ENCODE measurements around the gene TNP2. TPM values are rescaled to one million over a fixed set of nuclear protein-coding genes. Genes with fewer than 3 reads are reported as not detected.

The TNP2 gene
- total and polyA plus RNA-seq, 9 of the 15 experiments (the other 6 are each of a cell fraction or from before 2014, with no cell fraction given), result not detected

DNA sequence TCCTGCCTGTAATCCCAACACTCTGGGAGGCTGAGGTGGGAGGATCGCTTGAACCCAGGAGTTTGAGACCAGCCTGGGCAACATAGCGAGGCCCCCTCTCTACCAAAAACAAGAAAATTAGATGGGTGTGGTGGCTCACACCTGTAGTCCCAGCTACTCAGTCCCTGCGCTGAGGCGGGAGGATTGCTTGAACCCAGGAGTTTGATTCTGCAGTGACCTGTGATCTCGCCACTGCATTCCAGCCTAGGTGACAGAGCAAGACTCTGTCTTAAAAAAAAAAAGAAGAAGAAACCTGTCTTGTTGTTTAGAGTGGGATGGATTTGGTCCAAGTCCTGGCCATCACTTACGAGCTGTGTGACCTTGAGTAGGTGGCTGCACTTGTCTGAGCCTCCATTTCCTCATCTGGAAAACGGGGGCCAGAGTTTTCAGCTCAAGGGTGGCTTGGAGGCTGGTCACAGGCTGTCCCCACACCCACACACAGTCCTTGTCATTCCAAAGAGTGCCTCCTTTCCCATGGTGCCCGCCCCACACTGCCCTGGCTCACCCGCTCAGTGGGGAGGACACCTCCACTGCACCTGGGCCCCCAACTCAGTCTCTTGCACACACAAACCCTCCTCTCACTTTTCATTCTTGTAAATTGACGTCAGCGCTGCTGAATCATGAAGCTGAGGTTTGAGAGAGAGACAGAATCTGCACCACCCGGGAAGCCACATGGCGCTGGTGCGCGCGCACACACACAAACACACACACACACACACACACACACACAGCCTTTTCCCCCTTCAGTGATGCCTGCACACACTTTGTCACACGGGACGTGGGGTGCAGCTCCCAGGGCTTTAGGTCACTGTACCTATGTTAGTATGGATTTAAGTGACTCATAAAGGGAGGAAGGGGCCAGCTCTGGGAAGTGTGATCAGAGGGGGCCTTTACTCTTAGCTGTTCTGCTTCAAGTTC, 17.3 kb downstream of the TNP2 start (continued):
- TF ChIP-seq, protein P1, sequence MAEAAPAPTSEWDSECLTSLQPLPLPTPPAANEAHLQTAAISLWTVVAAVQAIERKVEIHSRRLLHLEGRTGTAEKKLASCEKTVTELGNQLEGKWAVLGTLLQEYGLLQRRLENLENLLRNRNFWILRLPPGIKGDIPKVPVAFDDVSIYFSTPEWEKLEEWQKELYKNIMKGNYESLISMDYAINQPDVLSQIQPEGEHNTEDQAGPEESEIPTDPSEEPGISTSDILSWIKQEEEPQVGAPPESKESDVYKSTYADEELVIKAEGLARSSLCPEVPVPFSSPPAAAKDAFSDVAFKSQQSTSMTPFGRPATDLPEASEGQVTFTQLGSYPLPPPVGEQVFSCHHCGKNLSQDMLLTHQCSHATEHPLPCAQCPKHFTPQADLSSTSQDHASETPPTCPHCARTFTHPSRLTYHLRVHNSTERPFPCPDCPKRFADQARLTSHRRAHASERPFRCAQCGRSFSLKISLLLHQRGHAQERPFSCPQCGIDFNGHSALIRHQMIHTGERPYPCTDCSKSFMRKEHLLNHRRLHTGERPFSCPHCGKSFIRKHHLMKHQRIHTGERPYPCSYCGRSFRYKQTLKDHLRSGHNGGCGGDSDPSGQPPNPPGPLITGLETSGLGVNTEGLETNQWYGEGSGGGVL (CRISPR knock-in tag; IDR thresholded peaks at IDR 0.05), result no peak
- TF ChIP-seq ZNF408 (CRISPR knock-in tag; IDR thresholded peaks at IDR 0.05; ENCODE audit: low read depth) (no peak), CREM (IDR thresholded peaks at IDR 0.05; ENCODE audit: low read depth) (peak; percentile 77), ZNF134 (CRISPR knock-in tag; conservative IDR thresholded peaks at IDR 0.05) (no peak), ZNF766 (CRISPR knock-in tag; conservative IDR thresholded peaks at IDR 0.05) (no peak), SRSF7 (optimal IDR thresholded peaks at IDR 0.05; ENCODE audit: low read depth, low read length) (no peak), CBX2 (IDR thresholded peaks at IDR 0.05; ENCODE audit: insufficient read depth, low read length, poor library complexity, severe bottlenecking) (no peak), WHSC1 (IDR thresholded peaks at IDR 0.05; ENCODE audit: low read length) (no peak), PCBP2 (IDR thresholded peaks at IDR 0.05; ENCODE audit: low read depth, low read length, poor library complexity, severe bottlenecking) (no peak), SMARCA4 (IDR thresholded peaks at IDR 0.05) (peak; percentile 64), NCOA6 (IDR thresholded peaks at IDR 0.05) (no peak), FOXP1 (CRISPR knock-in tag; IDR thresholded peaks at IDR 0.05) (no peak), SAFB (IDR thresholded peaks at IDR 0.05; ENCODE audit: borderline replicate concordance, low read depth, low read length) (no peak)
- TF ChIP-seq, protein P2, sequence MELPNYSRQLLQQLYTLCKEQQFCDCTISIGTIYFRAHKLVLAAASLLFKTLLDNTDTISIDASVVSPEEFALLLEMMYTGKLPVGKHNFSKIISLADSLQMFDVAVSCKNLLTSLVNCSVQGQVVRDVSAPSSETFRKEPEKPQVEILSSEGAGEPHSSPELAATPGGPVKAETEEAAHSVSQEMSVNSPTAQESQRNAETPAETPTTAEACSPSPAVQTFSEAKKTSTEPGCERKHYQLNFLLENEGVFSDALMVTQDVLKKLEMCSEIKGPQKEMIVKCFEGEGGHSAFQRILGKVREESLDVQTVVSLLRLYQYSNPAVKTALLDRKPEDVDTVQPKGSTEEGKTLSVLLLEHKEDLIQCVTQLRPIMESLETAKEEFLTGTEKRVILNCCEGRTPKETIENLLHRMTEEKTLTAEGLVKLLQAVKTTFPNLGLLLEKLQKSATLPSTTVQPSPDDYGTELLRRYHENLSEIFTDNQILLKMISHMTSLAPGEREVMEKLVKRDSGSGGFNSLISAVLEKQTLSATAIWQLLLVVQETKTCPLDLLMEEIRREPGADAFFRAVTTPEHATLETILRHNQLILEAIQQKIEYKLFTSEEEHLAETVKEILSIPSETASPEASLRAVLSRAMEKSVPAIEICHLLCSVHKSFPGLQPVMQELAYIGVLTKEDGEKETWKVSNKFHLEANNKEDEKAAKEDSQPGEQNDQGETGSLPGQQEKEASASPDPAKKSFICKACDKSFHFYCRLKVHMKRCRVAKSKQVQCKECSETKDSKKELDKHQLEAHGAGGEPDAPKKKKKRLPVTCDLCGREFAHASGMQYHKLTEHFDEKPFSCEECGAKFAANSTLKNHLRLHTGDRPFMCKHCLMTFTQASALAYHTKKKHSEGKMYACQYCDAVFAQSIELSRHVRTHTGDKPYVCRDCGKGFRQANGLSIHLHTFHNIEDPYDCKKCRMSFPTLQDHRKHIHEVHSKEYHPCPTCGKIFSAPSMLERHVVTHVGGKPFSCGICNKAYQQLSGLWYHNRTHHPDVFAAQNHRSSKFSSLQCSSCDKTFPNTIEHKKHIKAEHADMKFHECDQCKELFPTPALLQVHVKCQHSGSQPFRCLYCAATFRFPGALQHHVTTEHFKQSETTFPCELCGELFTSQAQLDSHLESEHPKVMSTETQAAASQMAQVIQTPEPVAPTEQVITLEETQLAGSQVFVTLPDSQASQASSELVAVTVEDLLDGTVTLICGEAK (IDR thresholded peaks at IDR 0.05), result no peak
- TF ChIP-seq, protein P2 (CRISPR knock-in tag; IDR thresholded peaks at IDR 0.05), result no peak
- TF ChIP-seq, protein P3, sequence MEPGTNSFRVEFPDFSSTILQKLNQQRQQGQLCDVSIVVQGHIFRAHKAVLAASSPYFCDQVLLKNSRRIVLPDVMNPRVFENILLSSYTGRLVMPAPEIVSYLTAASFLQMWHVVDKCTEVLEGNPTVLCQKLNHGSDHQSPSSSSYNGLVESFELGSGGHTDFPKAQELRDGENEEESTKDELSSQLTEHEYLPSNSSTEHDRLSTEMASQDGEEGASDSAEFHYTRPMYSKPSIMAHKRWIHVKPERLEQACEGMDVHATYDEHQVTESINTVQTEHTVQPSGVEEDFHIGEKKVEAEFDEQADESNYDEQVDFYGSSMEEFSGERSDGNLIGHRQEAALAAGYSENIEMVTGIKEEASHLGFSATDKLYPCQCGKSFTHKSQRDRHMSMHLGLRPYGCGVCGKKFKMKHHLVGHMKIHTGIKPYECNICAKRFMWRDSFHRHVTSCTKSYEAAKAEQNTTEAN (CRISPR knock-in tag; IDR thresholded peaks at IDR 0.05), result no peak

Data from K562 (cell line).